Measurements from ENCODE around the gene DSCAML1. TPM values are rescaled to one million over a fixed set of nuclear protein-coding genes. Genes with fewer than 3 reads are reported as not detected.
A peak's percentile ranks its signal among the peaks of the same experiment; 100 is the strongest.

The DSCAML1 gene
- total RNA-seq, 6 experiments from 2014 or later, result not detected

- no peak for TF ChIP-seq CTCF (IDR thresholded peaks at IDR 0.05)
- Mint-ChIP-seq H3K4me3 (peak overlapping the region; percentile 47; the same call in 1 of the 2 replicates), H3K36me3 (ENCODE audit: low read depth) (peaks cover 63% of the 10 kb centered on the region), H3K4me1 (ENCODE audit: low read depth) (peaks cover 44% of the 10 kb centered on the region), H3K9me3 (no peaks in the 10 kb centered on the region), H3K27ac (peak overlapping the region; percentile 86), H3K27me3 (ENCODE audit: insufficient read depth) (no peaks in the 10 kb centered on the region; the same call in 1 of the 2 replicates)
- peak; percentile 67 for DNase-seq
These were observed 408.8 kb downstream of the DSCAML1 start for GRCh38 chr11:117387992-117388755.

DNA sequence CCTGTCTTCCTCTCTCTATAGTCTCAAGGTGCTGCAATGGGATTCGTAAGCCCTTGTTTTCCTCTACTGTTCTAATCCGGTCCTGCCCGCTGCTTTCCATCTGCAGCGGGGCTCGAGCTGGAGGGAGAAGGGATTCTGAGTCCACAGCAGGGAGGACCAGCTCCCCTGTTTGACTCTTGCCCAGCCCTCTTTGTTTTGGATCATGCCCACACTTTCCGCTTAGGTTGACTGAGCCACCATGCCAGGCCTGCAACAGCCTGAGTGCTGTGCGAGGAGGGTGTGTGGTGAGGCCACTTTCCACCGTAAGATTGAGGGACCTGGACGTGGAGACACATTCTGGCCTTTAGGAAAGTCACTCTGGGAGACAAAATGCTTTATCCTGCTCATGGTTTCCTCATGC lies 411.1 kb downstream of the DSCAML1 start:
- H3K4me3 Mint-ChIP-seq, result no peak overlapping the region

DNA sequence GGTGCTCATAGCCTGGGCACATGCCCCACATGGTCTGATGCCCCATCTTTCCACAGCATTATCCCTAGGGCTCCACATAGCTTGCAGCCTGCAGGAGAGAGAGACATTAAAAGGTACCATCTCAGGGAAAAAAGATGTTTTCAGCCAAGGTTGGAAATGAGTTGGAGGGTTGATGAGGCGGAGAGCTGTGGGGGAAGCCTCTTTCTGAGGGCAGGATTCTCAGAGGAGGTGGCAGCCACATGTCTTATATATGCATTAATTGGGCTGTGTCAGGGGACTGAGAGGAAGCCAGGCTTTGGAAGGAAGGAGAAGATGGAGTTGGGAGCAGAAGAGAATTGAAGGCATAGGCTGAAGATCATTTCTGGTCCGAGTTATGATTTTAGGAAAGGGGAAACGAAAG lies 411.5 kb downstream of the DSCAML1 start:
- TF ChIP-seq CTCF (IDR thresholded peaks at IDR 0.05), result no peak
- Mint-ChIP-seq H3K4me1 (ENCODE audit: low read depth) (peaks cover 55% of the 10 kb centered on the region), H3K4me3 (no peak overlapping the region), H3K27me3 (ENCODE audit: insufficient read depth) (no peaks in the 10 kb centered on the region; the same call in 1 of the 2 replicates), H3K27ac (peak overlapping the region; percentile 65; the same call in 1 of the 2 replicates), H3K36me3 (ENCODE audit: low read depth) (peaks cover 68% of the 10 kb centered on the region), H3K9me3 (no peaks in the 10 kb centered on the region)
- no peak for DNase-seq

More for the DNA sequence above, 411.1 kb downstream of the DSCAML1 start:
- H3K27me3 Mint-ChIP-seq (ENCODE audit: insufficient read depth), result no peaks in the 10 kb centered on the region; the same call in 1 of the 2 replicates
- no peaks in the 10 kb centered on the region for H3K9me3 Mint-ChIP-seq
- TF ChIP-seq CTCF (IDR thresholded peaks at IDR 0.05), result no peak
- H3K4me1 Mint-ChIP-seq (ENCODE audit: low read depth), result peaks cover 55% of the 10 kb centered on the region
- H3K27ac Mint-ChIP-seq, result no peak overlapping the region
- no peak for DNase-seq
- H3K36me3 Mint-ChIP-seq (ENCODE audit: low read depth), result peaks cover 69% of the 10 kb centered on the region

GRCh38 chr11:117384045-117384444 lies 413.0 kb downstream of the DSCAML1 start:
- H3K4me3 Mint-ChIP-seq, result no peak overlapping the region
- peaks cover 66% of the 10 kb centered on the region for H3K36me3 Mint-ChIP-seq (ENCODE audit: low read depth)
- H3K27ac Mint-ChIP-seq, result peak overlapping the region; percentile 88

DNA sequence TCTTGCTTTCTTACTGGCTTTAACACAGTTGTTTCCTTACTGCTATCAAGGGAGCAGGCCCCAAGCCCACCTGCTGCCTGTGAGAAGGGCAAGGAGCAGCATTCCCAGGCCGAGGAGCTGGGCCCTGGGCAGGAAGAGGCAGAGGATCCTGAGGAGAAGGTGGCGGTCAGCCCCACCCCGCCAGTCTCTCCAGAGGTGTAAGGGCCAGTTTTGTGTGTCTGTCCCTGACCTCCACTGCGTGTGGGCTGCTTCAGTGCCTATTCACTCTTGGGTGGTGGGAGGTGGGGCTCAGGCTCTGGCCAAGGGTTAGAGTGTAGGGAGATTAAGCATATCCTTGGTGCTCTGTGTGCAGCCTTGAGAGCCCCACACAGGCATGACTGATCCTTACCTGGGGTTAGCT lies 414.3 kb downstream of the DSCAML1 start:
- H3K9me3 Mint-ChIP-seq, result no peaks in the 10 kb centered on the region

More at GRCh38 chr11:117384045-117384444, 413.0 kb downstream of the DSCAML1 start:
- peak; percentile 95 for DNase-seq
- H3K27me3 Mint-ChIP-seq (ENCODE audit: insufficient read depth), result no peaks in the 10 kb centered on the region; the same call in 1 of the 2 replicates
- H3K4me1 Mint-ChIP-seq (ENCODE audit: low read depth), result peaks cover 46% of the 10 kb centered on the region
- H3K9me3 Mint-ChIP-seq, result no peaks in the 10 kb centered on the region
- TF ChIP-seq CTCF (IDR thresholded peaks at IDR 0.05), result no peak

More for the DNA sequence above, 414.3 kb downstream of the DSCAML1 start:
- H3K36me3 Mint-ChIP-seq (ENCODE audit: low read depth), result peaks cover 59% of the 10 kb centered on the region
- no peak for DNase-seq
- no peak overlapping the region for H3K4me3 Mint-ChIP-seq
- no peak for TF ChIP-seq CTCF (IDR thresholded peaks at IDR 0.05)
- no peaks in the 10 kb centered on the region; the same call in 1 of the 2 replicates for H3K27me3 Mint-ChIP-seq (ENCODE audit: insufficient read depth)
- peak overlapping the region; percentile 88 for H3K27ac Mint-ChIP-seq
- H3K4me1 Mint-ChIP-seq (ENCODE audit: low read depth), result peaks cover 33% of the 10 kb centered on the region
